C4-2B (cell line): ENCODE data around the gene AR.

ENCODE experiments used
- CTCF ChIP-seq: fragments of 450-650 bp; conservative IDR thresholded peaks from 2 replicates; pipeline ENCODE4 v1.5.1; 2017; ENCODE audit warnings: mild to moderate bottlenecking
- ZFX ChIP-seq: fragments of 450-650 bp; IDR thresholded peaks from 2 replicates; pipeline ENCODE4 v1.6.1; 2017

GRCh38 chrX:67585401-67585800, 41.6 kb downstream of the AR start:
- TF ChIP-seq CTCF (no peak), ZFX (no peak)
